ENCODE measurements around the gene MTNR1B. TPM values are rescaled to one million over a fixed set of nuclear protein-coding genes. Genes with fewer than 3 reads are reported as not detected.

The MTNR1B gene
- total RNA-seq, 2 donors from 2014 or later: not detected

- ATAC-seq: no peak
- no peak for DNase-seq
- intact Hi-C loops (cut with DNase I): no loop called here
These were observed 56.3 kb downstream of the MTNR1B start for GRCh38 chr11:93025558-93026255.

- no peak for ATAC-seq
These were observed 59.6 kb downstream of the MTNR1B start for GRCh38 chr11:93028960-93029522.

GRCh38 chr11:93031386-93031785 is 61.9 kb downstream of the MTNR1B start:
- no peak for ATAC-seq
- intact Hi-C loops (cut with DNase I): no loop called here
- DNase-seq: no peak

More at GRCh38 chr11:93028960-93029522, 59.6 kb downstream of the MTNR1B start:
- DNase-seq: no peak
- intact Hi-C loops (cut with DNase I): no loop called here

Other genes starting within 250 kb of the MTNR1B start
- gene SLC36A4, start 228.3 kb downstream of the MTNR1B start, total RNA-seq: 10 to 100 TPM; 12.3 to 17.5 TPM